K562 (cell line): Measurements from ENCODE around the gene OR10G7. TPM values are rescaled to one million over a fixed set of nuclear protein-coding genes. Genes with fewer than 3 reads are reported as not detected.

ENCODE experiments used
- ATAC-seq: fragments of 200-7000 bp; cut with Tn5 transposase; 3 replicates; pipeline ENCODE4 v1.9.1; 2020; ENCODE audit warnings: moderate library complexity
- BruUV-seq: library from RNA; stranded (reverse); fragments of 400-500 nt; replicated peaks from 2 replicates; lab custom pipeline; 2021; lab: Mats Ljungman, UMichigan
- CTCF ChIA-PET: fragments of 300-600 bp; formaldehyde crosslinking; extraction: SDS; loops from one replicate; lab custom pipeline; 2021; ENCODE audit warnings: low intra/inter-chr PET ratio; lab: Yijun Ruan, JAX
- POLR2A ChIA-PET: fragments of 300-600, 350-650 bp; sonication (Branson Sonifier 250); formaldehyde crosslinking; extraction: SDS; loops from one replicate; lab custom pipeline; 2021; ENCODE audit warnings: antibody characterized with exemption, inconsistent platforms; lab: Yijun Ruan, JAX
- DNase-seq, 4 experiments: peaks; one replicate each; pipeline versions ENCODE4 v3.0.0 to v3.0.0-alpha.2; 2011 to 2018; ENCODE audit warnings: low spot score in 3 of 4, mixed read lengths in 3 of 4; ENCODE audit errors: extremely low read depth in 1 of 4
- FAIRE-seq: peaks from 2 replicates; lab custom pipeline; 2011; peaks lifted over from hg19 to GRCh38; lab: Jason Lieb, UNC
- H2AFZ ChIP-seq: 2 replicates; pipeline ENCODE4 v1.6.0; 2011; ENCODE audit warnings: low read depth, low read length, control low read depth, inconsistent platforms
- H3K27ac ChIP-seq: fragments of 200-600 bp; 3 replicates; pipeline ENCODE4 v1.8.0; 2011; ENCODE audit warnings: low read depth, mild to moderate bottlenecking, control low read depth, inconsistent platforms, low read length, moderate library complexity, mixed read lengths; ENCODE audit errors: extremely low read depth
- H3K27me3 ChIP-seq, 2 experiments: fragments of 300-600 bp in 1 of 2; 2 replicates in 1 of 2; 3 replicates in 1 of 2; pipeline versions ENCODE4 v1.6.0 to v1.8.0; 2011; ENCODE audit warnings: inconsistent platforms in 2 of 2, low read length in 2 of 2, mild to moderate bottlenecking in 1 of 2, mixed read lengths in 1 of 2, moderate library complexity in 1 of 2; ENCODE audit not compliant: control insufficient read depth in 2 of 2, insufficient read depth in 2 of 2
- H3K36me3 ChIP-seq: fragments of 300-600 bp; 3 replicates; pipeline ENCODE4 v1.8.0; 2011; ENCODE audit warnings: mild to moderate bottlenecking, low read length, inconsistent platforms; ENCODE audit not compliant: control insufficient read depth, insufficient read depth
- H3K4me1 ChIP-seq, 2 experiments: fragments of 200-600 bp in 1 of 2; replicated peaks in 1 of 2; 2 replicates in 1 of 2; 3 replicates in 1 of 2; pipeline versions ENCODE4 v1.5.1 to v1.8.0; 2011; ENCODE audit warnings: inconsistent platforms in 2 of 2, low read length in 2 of 2, mild to moderate bottlenecking in 1 of 2, mixed read lengths in 1 of 2, moderate library complexity in 1 of 2; ENCODE audit not compliant: control insufficient read depth in 2 of 2, insufficient read depth in 2 of 2
- H3K4me2 ChIP-seq: 2 replicates; pipeline ENCODE4 v1.6.1; 2011; ENCODE audit warnings: low read length, control low read depth, inconsistent platforms, mixed read lengths; ENCODE audit not compliant: insufficient read depth
- H3K4me3 ChIP-seq: fragments of 200-600 bp; sonication (generic), shearing (Covaris generic); 2 replicates; pipeline ENCODE4 v1.5.1; 2016; ENCODE audit warnings: control low read depth, inconsistent platforms
- H3K79me2 ChIP-seq: fragments of 200-600 bp; 3 replicates; pipeline ENCODE4 v1.8.0; 2011; ENCODE audit warnings: low read length, inconsistent platforms; ENCODE audit not compliant: control insufficient read depth, insufficient read depth
- H3K9ac ChIP-seq, 2 experiments: 2 replicates each; pipeline versions ENCODE4 v1.6.0 to v1.6.1; 2011; ENCODE audit warnings: low read depth in 2 of 2, low read length in 2 of 2, control low read depth in 1 of 2, inconsistent platforms in 1 of 2, mild to moderate bottlenecking in 1 of 2, mixed read lengths in 1 of 2; ENCODE audit not compliant: insufficient read depth in 1 of 2
- H3K9me1 ChIP-seq: one replicate; pipeline ENCODE4 v1.6.0; 2011; ENCODE audit warnings: inconsistent platforms, mild to moderate bottlenecking, low read length, moderate library complexity; ENCODE audit not compliant: control insufficient read depth, insufficient read depth
- H3K9me3 ChIP-seq: replicated peaks from 2 replicates; pipeline ENCODE4 v1.5.1; 2011; ENCODE audit warnings: low read depth, low read length, inconsistent platforms; ENCODE audit not compliant: control insufficient read depth, insufficient read depth
- H4K20me1 ChIP-seq: replicated peaks from 2 replicates; pipeline ENCODE4 v1.6.1; 2011; ENCODE audit warnings: low read length, inconsistent platforms, mixed read lengths; ENCODE audit not compliant: control insufficient read depth, insufficient read depth
- ILK ChIP-seq: fragments of 450-650 bp; IDR thresholded peaks from 2 replicates; pipeline ENCODE4 v1.6.1; 2016; ENCODE audit warnings: missing genetic modification characterization, low read depth, mild to moderate bottlenecking, missing compliant biosample characterization, moderate library complexity, borderline replicate concordance
- IRF1 ChIP-seq: sonication (generic); formaldehyde crosslinking; IDR thresholded peaks from 2 replicates; pipeline ENCODE4 v1.8.0; 2022; ENCODE audit warnings: missing genetic modification reagents, mild to moderate bottlenecking, borderline replicate concordance
- IRF9 ChIP-seq: fragments of 450-650 bp; IDR thresholded peaks from 2 replicates; pipeline ENCODE4 v1.6.1; 2016; ENCODE audit warnings: missing biosample characterization, missing genetic modification characterization
- LEF1 ChIP-seq: fragments of 450-650 bp; IDR thresholded peaks from 2 replicates; pipeline ENCODE4 v1.6.1; 2016; ENCODE audit warnings: mild to moderate bottlenecking
- MTA2 ChIP-seq: fragments of 450-650 bp; IDR thresholded peaks from 2 replicates; pipeline ENCODE4 v1.6.1; 2016; ENCODE audit warnings: low read depth
- MTA3 ChIP-seq: fragments of 450-650 bp; formaldehyde crosslinking; IDR thresholded peaks from 2 replicates; pipeline ENCODE4 v1.6.1; 2017; ENCODE audit warnings: mild to moderate bottlenecking, borderline replicate concordance
- PHB2 ChIP-seq: fragments of 450-650 bp; IDR thresholded peaks from 2 replicates; pipeline ENCODE4 v1.6.1; 2017; ENCODE audit warnings: low read depth
- POLR2H ChIP-seq: IDR thresholded peaks from 2 replicates; pipeline ENCODE4 v1.6.1; 2016; ENCODE audit warnings: missing genetic modification characterization, low read depth, mild to moderate bottlenecking, control low read depth, missing compliant biosample characterization, moderate library complexity
- STAT6 ChIP-seq: sonication (generic); formaldehyde crosslinking; IDR thresholded peaks from 2 replicates; pipeline ENCODE4 v1.8.1; 2023; ENCODE audit warnings: mild to moderate bottlenecking, missing genetic modification reagents
- XRCC3 ChIP-seq: fragments of 450-650 bp; IDR thresholded peaks from 2 replicates; pipeline ENCODE4 v1.6.1; 2017; ENCODE audit warnings: mild to moderate bottlenecking, moderate library complexity
- ZNF436 ChIP-seq: fragments of 250-450, 450-650 bp; sonication (Bioruptor Pico); formaldehyde crosslinking; IDR thresholded peaks from 2 replicates; pipeline ENCODE4 v1.7.0; 2020; ENCODE audit warnings: mild to moderate bottlenecking
- ZNF785 ChIP-seq: fragments of 250-450 bp; sonication (Bioruptor Pico); IDR thresholded peaks from 2 replicates; pipeline ENCODE4 v1.4.0; 2020; ENCODE audit warnings: mild to moderate bottlenecking
- ZNF79 ChIP-seq: fragments of 250-450 bp; sonication (Bioruptor Pico); IDR thresholded peaks from 2 replicates; pipeline ENCODE4 v1.4.0; 2020; ENCODE audit warnings: low read depth, mild to moderate bottlenecking, moderate library complexity
- WGBS: fragments of 100-300 bp; shearing (Covaris generic); methylation state at CpG from one replicate; pipeline ENCODE4 v1.1.6; 2016; ENCODE audit warnings: low coverage, mixed read lengths; ENCODE audit not compliant: insufficient coverage; ENCODE audit errors: missing lambda C conversion rate; 5-methylcytosine and 5-hydroxymethylcytosine counted together
- in situ Hi-C: fragments of 300-500 bp; cut with MboI; formaldehyde crosslinking; loops from 4 replicates; pipeline ENCODE4 v1.15.0; 2018; ENCODE audit warnings: inconsistent platforms, mixed read lengths
- intact Hi-C: fragments of 100-400 bp; cut with micrococcal nuclease; formaldehyde crosslinking; loops from 2 replicates; pipeline ENCODE4 v1.14.2; 2022
- polyA plus RNA-seq, 8 experiments: library from polyadenylated mRNA; depleted of rRNA in 4 of 8; stranded (reverse) in 5 of 8; unstranded in 3 of 8; fragments of >200 nt; fragmentation: Nextera tagmentation in 2 of 8; fragmentation: Illumina TruSeq in 1 of 8; extraction: Ambion mirVana in 2 of 8; extraction: Trizol in 1 of 8; gene quantifications; 2 replicates each; pipeline versions ENCODE4 v1.2.1 to v1.2.3, GENCODE V29; 2011 to 2014; ENCODE audit warnings: inconsistent platforms in 1 of 8, missing spikeins in 1 of 8
- total RNA-seq, 7 experiments: library from RNA; depleted of rRNA in 6 of 7; stranded (reverse); fragments of >200 nt in 6 of 7; fragmentation: Illumina TruSeq in 2 of 7; extraction: Trizol in 2 of 7; gene quantifications; 2 replicates each; pipeline versions ENCODE4 v1.2.1 to v1.2.3, GENCODE V29; 2011 to 2021; ENCODE audit warnings: low replicate concordance in 1 of 7
- TF ChIP-seq, protein P1 (sequence below): fragments of 450-650 bp; IDR thresholded peaks from 2 replicates; pipeline ENCODE4 v1.6.1; 2017; ENCODE audit warnings: antibody characterized with exemption, mild to moderate bottlenecking

OR10G7 gene
- total and polyA plus RNA-seq, 9 of the 15 experiments (the other 6 are each of a cell fraction or from before 2014, with no cell fraction given): not detected

DNA sequence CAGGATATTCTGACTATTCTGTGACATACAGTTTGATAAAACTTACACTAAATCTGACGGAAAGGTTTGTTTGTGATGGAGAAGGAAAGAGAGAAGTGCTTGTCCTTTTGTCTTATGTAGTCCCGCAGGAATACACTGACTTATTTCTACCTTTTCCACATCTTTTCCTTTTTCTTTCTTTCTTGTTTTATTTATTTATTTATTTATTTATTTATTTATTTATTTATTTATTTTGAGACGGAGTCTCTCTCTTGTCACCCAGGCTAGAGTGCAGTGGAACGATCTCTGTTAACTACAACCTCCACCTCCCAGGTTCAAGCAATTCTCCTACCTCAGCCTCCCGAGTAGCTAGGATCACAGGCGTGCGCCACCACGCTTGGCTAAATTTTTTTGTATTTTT is 31.0 kb upstream of the OR10G7 start:
- H3K27ac ChIP-seq: no peak overlapping the region
- no peak for ATAC-seq
- no peak for FAIRE-seq
- no peak for DNase-seq
- H3K9ac ChIP-seq: no peak overlapping the region
- H3K27me3 ChIP-seq: peaks cover 4 to 6% of the 10 kb centered on the region in 2 experiments; a peak in 4 of 5 replicates
- no peaks in the 10 kb centered on the region for H4K20me1 ChIP-seq
- no TSS peak for BruUV-seq
- no peaks in the 10 kb centered on the region for H3K36me3 ChIP-seq
- H3K9me1 ChIP-seq: no peaks in the 10 kb centered on the region
- ChIA-PET POLR2A (interaction anchor here (0.6 kb wide), 1 partner anchor 10 kb away, joined by 3 read pairs; no protein-coding TSS in a partner anchor), CTCF (interaction anchor here (1.1 to 1.6 kb wide), 3 partner anchors 111 to 343 kb away, joined by 3 to 8 read pairs (median 6); partner anchors contain the start of gene OR10D3)
- H3K4me2 ChIP-seq: no peak overlapping the region
- no peaks in the 10 kb centered on the region for H3K9me3 ChIP-seq
- H3K79me2 ChIP-seq: no peaks in the 10 kb centered on the region
- peaks cover 11 to 21% of the 10 kb centered on the region in 2 experiments; a peak in 4 of 5 replicates for H3K4me1 ChIP-seq
- intact Hi-C loops: loop anchor here (5.0 kb wide), 1 partner anchor 205 kb away; no protein-coding TSS in a partner anchor
- no peak overlapping the region for H2AFZ ChIP-seq
- in situ Hi-C loops: loop anchor here (5.0 to 25.0 kb wide), 4 partner anchors 120 to 790 kb away; partner anchors contain the start of gene ROBO3
- H3K4me3 ChIP-seq: no peak overlapping the region
- WGBS: 96% methylated on average over 6 of the region's 8 CpGs
- TF ChIP-seq PHB2 (no peak), MTA2 (no peak), STAT6 (CRISPR knock-in tag) (no peak), ZNF79 (CRISPR knock-in tag) (no peak), IRF1 (CRISPR knock-in tag) (no peak), ILK (tag) (no peak), XRCC3 (no peak), ZNF436 (CRISPR knock-in tag) (no peak), LEF1 (no peak), IRF9 (tag) (no peak), ZNF785 (CRISPR knock-in tag) (no peak), POLR2H (tag) (no peak), MTA3 (no peak)
- TF ChIP-seq, protein P1, sequence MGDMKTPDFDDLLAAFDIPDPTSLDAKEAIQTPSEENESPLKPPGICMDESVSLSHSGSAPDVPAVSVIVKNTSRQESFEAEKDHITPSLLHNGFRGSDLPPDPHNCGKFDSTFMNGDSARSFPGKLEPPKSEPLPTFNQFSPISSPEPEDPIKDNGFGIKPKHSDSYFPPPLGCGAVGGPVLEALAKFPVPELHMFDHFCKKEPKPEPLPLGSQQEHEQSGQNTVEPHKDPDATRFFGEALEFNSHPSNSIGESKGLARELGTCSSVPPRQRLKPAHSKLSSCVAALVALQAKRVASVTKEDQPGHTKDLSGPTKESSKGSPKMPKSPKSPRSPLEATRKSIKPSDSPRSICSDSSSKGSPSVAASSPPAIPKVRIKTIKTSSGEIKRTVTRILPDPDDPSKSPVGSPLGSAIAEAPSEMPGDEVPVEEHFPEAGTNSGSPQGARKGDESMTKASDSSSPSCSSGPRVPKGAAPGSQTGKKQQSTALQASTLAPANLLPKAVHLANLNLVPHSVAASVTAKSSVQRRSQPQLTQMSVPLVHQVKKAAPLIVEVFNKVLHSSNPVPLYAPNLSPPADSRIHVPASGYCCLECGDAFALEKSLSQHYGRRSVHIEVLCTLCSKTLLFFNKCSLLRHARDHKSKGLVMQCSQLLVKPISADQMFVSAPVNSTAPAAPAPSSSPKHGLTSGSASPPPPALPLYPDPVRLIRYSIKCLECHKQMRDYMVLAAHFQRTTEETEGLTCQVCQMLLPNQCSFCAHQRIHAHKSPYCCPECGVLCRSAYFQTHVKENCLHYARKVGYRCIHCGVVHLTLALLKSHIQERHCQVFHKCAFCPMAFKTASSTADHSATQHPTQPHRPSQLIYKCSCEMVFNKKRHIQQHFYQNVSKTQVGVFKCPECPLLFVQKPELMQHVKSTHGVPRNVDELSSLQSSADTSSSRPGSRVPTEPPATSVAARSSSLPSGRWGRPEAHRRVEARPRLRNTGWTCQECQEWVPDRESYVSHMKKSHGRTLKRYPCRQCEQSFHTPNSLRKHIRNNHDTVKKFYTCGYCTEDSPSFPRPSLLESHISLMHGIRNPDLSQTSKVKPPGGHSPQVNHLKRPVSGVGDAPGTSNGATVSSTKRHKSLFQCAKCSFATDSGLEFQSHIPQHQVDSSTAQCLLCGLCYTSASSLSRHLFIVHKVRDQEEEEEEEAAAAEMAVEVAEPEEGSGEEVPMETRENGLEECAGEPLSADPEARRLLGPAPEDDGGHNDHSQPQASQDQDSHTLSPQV: no peak
